ENCODE data around the gene NPDC1.

DNA sequence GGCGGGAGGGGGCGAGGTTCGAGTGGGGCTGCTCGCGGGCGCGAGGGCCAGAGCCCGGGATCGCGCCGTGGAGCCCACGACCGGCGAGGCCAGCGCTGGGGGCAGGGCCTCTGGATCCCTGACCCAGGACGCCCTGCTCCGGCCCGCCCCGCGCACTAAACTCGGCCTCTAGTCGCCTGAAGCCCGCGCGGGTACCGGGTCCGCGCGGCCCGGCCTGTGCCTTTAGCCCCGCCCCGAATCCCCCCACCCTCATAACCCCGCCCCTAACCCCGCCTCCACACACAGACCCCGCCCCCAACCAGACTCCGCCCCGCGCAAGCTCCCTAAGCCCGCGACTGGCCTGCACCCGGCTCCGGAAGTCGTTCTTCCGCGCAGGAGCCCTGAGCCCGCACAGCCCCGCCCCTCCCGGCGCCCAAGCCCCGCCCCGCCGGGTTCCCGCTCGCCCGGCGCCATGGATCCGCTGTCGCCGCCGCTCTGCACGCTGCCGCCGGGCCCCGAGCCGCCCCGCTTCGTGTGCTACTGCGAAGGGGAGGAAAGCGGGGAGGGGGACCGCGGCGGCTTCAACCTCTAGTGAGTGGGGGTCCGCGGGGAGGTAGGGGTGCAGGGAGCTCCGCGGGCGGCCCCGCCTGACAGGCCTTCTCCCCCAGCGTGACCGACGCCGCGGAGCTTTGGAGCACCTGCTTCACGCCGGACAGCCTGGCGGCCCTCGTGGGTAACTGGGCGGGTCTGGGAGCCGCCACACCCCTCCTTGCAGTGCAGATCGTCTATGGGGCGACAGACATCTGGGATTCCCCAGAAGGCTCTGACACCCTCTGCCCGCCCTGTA is 53.8 kb downstream of the NPDC1 start, which contains the start of gene PAXX:
- no peak for TF ChIP-seq EZH2 (IDR thresholded peaks at IDR 0.05; ENCODE audit: borderline replicate concordance, low read length)
- TF ChIP-seq, protein P1, sequence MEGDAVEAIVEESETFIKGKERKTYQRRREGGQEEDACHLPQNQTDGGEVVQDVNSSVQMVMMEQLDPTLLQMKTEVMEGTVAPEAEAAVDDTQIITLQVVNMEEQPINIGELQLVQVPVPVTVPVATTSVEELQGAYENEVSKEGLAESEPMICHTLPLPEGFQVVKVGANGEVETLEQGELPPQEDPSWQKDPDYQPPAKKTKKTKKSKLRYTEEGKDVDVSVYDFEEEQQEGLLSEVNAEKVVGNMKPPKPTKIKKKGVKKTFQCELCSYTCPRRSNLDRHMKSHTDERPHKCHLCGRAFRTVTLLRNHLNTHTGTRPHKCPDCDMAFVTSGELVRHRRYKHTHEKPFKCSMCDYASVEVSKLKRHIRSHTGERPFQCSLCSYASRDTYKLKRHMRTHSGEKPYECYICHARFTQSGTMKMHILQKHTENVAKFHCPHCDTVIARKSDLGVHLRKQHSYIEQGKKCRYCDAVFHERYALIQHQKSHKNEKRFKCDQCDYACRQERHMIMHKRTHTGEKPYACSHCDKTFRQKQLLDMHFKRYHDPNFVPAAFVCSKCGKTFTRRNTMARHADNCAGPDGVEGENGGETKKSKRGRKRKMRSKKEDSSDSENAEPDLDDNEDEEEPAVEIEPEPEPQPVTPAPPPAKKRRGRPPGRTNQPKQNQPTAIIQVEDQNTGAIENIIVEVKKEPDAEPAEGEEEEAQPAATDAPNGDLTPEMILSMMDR (IDR thresholded peaks at IDR 0.05; ENCODE audit: low read length) = no peak

Measured in OCI-LY1 (cell line).